Vagina (tissue), 2 donors: ENCODE data around the gene PTGR3. TPM values are rescaled to one million over a fixed set of nuclear protein-coding genes. Genes with fewer than 3 reads are reported as not detected.

Experiments used
- DNase-seq, 2 donors: peaks; one replicate each; pipeline ENCODE4 v3.0.0-alpha.2; 2017; ENCODE audit errors: extremely low spot score in 2 of 2
- H3K27ac ChIP-seq: fragments of 200-600 bp; sonication (generic); one replicate; pipeline ENCODE4 v1.5.1; 2019
- H3K27me3 ChIP-seq: fragments of 200-600 bp; sonication (generic); one replicate; pipeline ENCODE4 v1.5.1; 2019
- H3K36me3 ChIP-seq, 2 donors: fragments of 200-600 bp; sonication (generic); one replicate each; pipeline ENCODE4 v1.5.1; 2017 to 2019
- H3K4me1 ChIP-seq: fragments of 200-600 bp; sonication (generic); one replicate; pipeline ENCODE4 v1.5.1; 2019
- H3K4me3 ChIP-seq, 2 donors: fragments of 200-600 bp; sonication (generic); 1 replicate in 1 of 2; 2 replicates in 1 of 2; pipeline ENCODE4 v1.5.1; 2016 to 2019
- H3K9me3 ChIP-seq: fragments of 200-600 bp; sonication (generic); one replicate; pipeline ENCODE4 v1.5.1; 2019
- CTCF ChIP-seq, 3 experiments: fragments of 450-650 bp in 2 of 3; fragments of 200-600 bp in 1 of 3; sonication (generic) in 1 of 3; IDR thresholded peaks; one replicate each; pipeline ENCODE4 v1.5.1; 2017 to 2019; ENCODE audit warnings: antibody characterized with exemption in 3 of 3, mild to moderate bottlenecking in 2 of 3, moderate library complexity in 2 of 3
- POLR2A ChIP-seq, 2 donors: fragments of 450-650 bp; IDR thresholded peaks; one replicate each; pipeline ENCODE4 v1.6.1; 2017; ENCODE audit warnings: antibody characterized with exemption in 2 of 2, mild to moderate bottlenecking in 2 of 2, moderate library complexity in 2 of 2
- POLR2AphosphoS5 ChIP-seq, 2 donors: sonication (generic); formaldehyde crosslinking; IDR thresholded peaks; one replicate each; pipeline ENCODE4 v1.9.0; 2017; ENCODE audit warnings: antibody characterized with exemption in 2 of 2, mild to moderate bottlenecking in 2 of 2, low read depth in 1 of 2; ENCODE audit not compliant: insufficient read depth in 1 of 2
- intact Hi-C: fragments of 100-400 bp; cut with DNase I; formaldehyde crosslinking; loops from one replicate; pipeline ENCODE4 v1.15.1; 2023
- total RNA-seq: library from RNA; depleted of rRNA; stranded (reverse); fragments of >200 nt; gene quantifications from one replicate; pipeline ENCODE4 v1.2.3, GENCODE V29; 2016

PTGR3 gene
- total RNA-seq, 1 donor from 2014 or later = 16.0 TPM

GRCh38 chr18:75223687-75224347 is 14.9 kb upstream of the PTGR3 start:
- Histone ChIP-seq H3K27ac (no peak overlapping the region), H3K4me1 (peaks cover 88% of the 10 kb centered on the region)

GRCh38 chr18:75222407-75222806 is 13.5 kb upstream of the PTGR3 start:
- H3K9me3 ChIP-seq = no peaks in the 10 kb centered on the region
- peak in 1 of 2 donors; percentile 56 for DNase-seq
- TF ChIP-seq CTCF (IDR thresholded peaks at IDR 0.05) (no peak), POLR2AphosphoS5 (IDR thresholded peaks at IDR 0.05; ENCODE audit: insufficient read depth in 1 of 2, low read depth in 1 of 2) (no peak), POLR2A (IDR thresholded peaks at IDR 0.05) (no peak)
- intact Hi-C loops = no loop called here
- peaks cover 91% of the 10 kb centered on the region for H3K4me1 ChIP-seq
- H3K27me3 ChIP-seq = no peaks in the 10 kb centered on the region
- no peak overlapping the region for H3K27ac ChIP-seq
- H3K36me3 ChIP-seq = no peaks in the 10 kb centered on the region
- no peak overlapping the region for H3K4me3 ChIP-seq

More at GRCh38 chr18:75223687-75224347, 14.9 kb upstream of the PTGR3 start:
- no peaks in the 10 kb centered on the region for H3K36me3 ChIP-seq
- DNase-seq = no peak
- no peaks in the 10 kb centered on the region for H3K27me3 ChIP-seq
- TF ChIP-seq POLR2A (IDR thresholded peaks at IDR 0.05) = no peak
- no peak for TF ChIP-seq POLR2AphosphoS5 (IDR thresholded peaks at IDR 0.05; ENCODE audit: insufficient read depth in 1 of 2, low read depth in 1 of 2)
- no peak for TF ChIP-seq CTCF (IDR thresholded peaks at IDR 0.05)
- H3K4me3 ChIP-seq = no peak overlapping the region
- H3K9me3 ChIP-seq = no peaks in the 10 kb centered on the region
- intact Hi-C loops = no loop called here

GRCh38 chr18:75221897-75222296 is 13.0 kb upstream of the PTGR3 start:
- Histone ChIP-seq H3K36me3 (no peaks in the 10 kb centered on the region), H3K9me3 (no peaks in the 10 kb centered on the region), H3K27ac (no peak overlapping the region), H3K4me3 (no peak overlapping the region), H3K27me3 (no peaks in the 10 kb centered on the region), H3K4me1 (peaks cover 89% of the 10 kb centered on the region)
- intact Hi-C loops = no loop called here
- no peak for DNase-seq
- TF ChIP-seq POLR2AphosphoS5 (IDR thresholded peaks at IDR 0.05; ENCODE audit: insufficient read depth in 1 of 2, low read depth in 1 of 2) = no peak
- no peak for TF ChIP-seq POLR2A (IDR thresholded peaks at IDR 0.05)
- TF ChIP-seq CTCF (IDR thresholded peaks at IDR 0.05) = no peak

DNA sequence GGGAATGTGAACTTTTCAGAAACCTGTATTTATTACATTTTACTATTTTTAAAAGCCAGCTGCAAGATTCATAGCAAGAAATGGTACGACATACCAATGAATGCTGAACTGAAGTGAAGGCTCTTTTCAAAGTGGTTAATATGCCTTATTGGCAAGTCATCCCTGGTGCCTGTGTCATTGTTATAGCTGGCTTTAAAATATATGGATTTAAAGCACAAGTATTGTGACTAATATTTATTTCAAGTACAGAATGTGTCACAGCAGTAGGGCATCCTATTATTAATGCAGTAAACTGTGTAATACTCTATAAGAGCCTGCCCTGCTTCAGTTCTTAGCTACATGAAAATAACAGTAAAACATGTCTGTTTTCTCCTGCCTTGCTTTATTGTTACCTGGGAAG is 12.5 kb upstream of the PTGR3 start:
- no peaks in the 10 kb centered on the region for H3K36me3 ChIP-seq
- peaks cover 89% of the 10 kb centered on the region for H3K4me1 ChIP-seq
- intact Hi-C loops = no loop called here
- no peak overlapping the region for H3K27ac ChIP-seq
- no peak for DNase-seq
- no peaks in the 10 kb centered on the region for H3K27me3 ChIP-seq
- no peak for TF ChIP-seq CTCF (IDR thresholded peaks at IDR 0.05)
- TF ChIP-seq POLR2A (IDR thresholded peaks at IDR 0.05) = no peak
- TF ChIP-seq POLR2AphosphoS5 (IDR thresholded peaks at IDR 0.05; ENCODE audit: insufficient read depth in 1 of 2, low read depth in 1 of 2) = no peak
- H3K4me3 ChIP-seq = no peak overlapping the region
- no peaks in the 10 kb centered on the region for H3K9me3 ChIP-seq

- H3K27me3 ChIP-seq = no peaks in the 10 kb centered on the region
- intact Hi-C loops = no loop called here
- no peaks in the 10 kb centered on the region for H3K36me3 ChIP-seq
- TF ChIP-seq POLR2A (IDR thresholded peaks at IDR 0.05) (no peak), CTCF (IDR thresholded peaks at IDR 0.05) (no peak), POLR2AphosphoS5 (IDR thresholded peaks at IDR 0.05; ENCODE audit: insufficient read depth in 1 of 2, low read depth in 1 of 2) (no peak)
- no peaks in the 10 kb centered on the region for H3K9me3 ChIP-seq
- peak in 1 of 2 donors; percentile 29 for DNase-seq
- peaks cover 88% of the 10 kb centered on the region for H3K4me1 ChIP-seq
- H3K4me3 ChIP-seq = no peak overlapping the region
- H3K27ac ChIP-seq = no peak overlapping the region
Observed at GRCh38 chr18:75220551-75221355, 11.8 kb upstream of the PTGR3 start.
